ENCODE measurements around the gene MAGOH.

GRCh38 chr1:53285969-53286760 is 47.8 kb upstream of the MAGOH start:
- TF ChIP-seq EZH2 (IDR thresholded peaks at IDR 0.05) (no peak), POLR2AphosphoS5 (IDR thresholded peaks at IDR 0.05; ENCODE audit: borderline replicate concordance, low read depth, low read length) (no peak)

Data from SK-N-MC (cell line).